Lower lobe of right lung (tissue), 2 donors: ENCODE measurements around the gene GRB10. TPM values are rescaled to one million over a fixed set of nuclear protein-coding genes. Genes with fewer than 3 reads are reported as not detected.

Experiments used
- ATAC-seq, 2 donors: fragments of 200-7000 bp; cut with Tn5 transposase; one replicate each; pipeline ENCODE4 v1.9.1; 2020 to 2022; ENCODE audit warnings: mild to moderate bottlenecking in 2 of 2, moderate library complexity in 2 of 2
- DNase-seq: peaks from one replicate; pipeline ENCODE4 v3.0.0-alpha.2; 2020
- H3K27ac ChIP-seq: fragments of 200-600 bp; one replicate; pipeline ENCODE4 v1.8.0; 2022
- H3K27me3 ChIP-seq: fragments of 200-600 bp; one replicate; pipeline ENCODE4 v1.8.0; 2022; ENCODE audit warnings: low read depth
- H3K36me3 ChIP-seq: fragments of 200-600 bp; one replicate; pipeline ENCODE4 v1.8.0; 2022; ENCODE audit warnings: mild to moderate bottlenecking
- H3K4me1 ChIP-seq: fragments of 200-600 bp; one replicate; pipeline ENCODE4 v1.8.0; 2022
- H3K4me3 ChIP-seq: fragments of 200-600 bp; one replicate; pipeline ENCODE4 v1.8.0; 2022; ENCODE audit warnings: mild to moderate bottlenecking
- H3K9me3 ChIP-seq: fragments of 200-600 bp; one replicate; pipeline ENCODE4 v1.8.0; 2022
- CTCF ChIP-seq: fragments of 200-600 bp; IDR thresholded peaks from one replicate; pipeline ENCODE4 v1.8.0; 2022; ENCODE audit warnings: antibody characterized with exemption, mild to moderate bottlenecking
- intact Hi-C: fragments of 100-400 bp; cut with DNase I; formaldehyde crosslinking; loops from one replicate; pipeline ENCODE4 v1.11.0; 2022
- total RNA-seq: library from RNA; stranded (reverse); fragmentation: NEBNext Ultra II Directional; extraction: Animal tissue kit (Norgen Biotek cat#: 25700); gene quantifications from one replicate; pipeline ENCODE4 v1.2.1, GENCODE V29; 2021
- donor health status: DM: no; HTN: yes; CAD: no; lungs with severe emphysema.

The GRB10 gene
- total RNA-seq, 1 donor from 2014 or later, result 36.5 TPM

GRCh38 chr7:50652400-50653125, 130.1 kb downstream of the GRB10 start:
- Histone ChIP-seq H3K9me3 (no peaks in the 10 kb centered on the region), H3K4me3 (no peak overlapping the region), H3K36me3 (no peaks in the 10 kb centered on the region), H3K27me3 (no peaks in the 10 kb centered on the region), H3K4me1 (peaks cover 44% of the 10 kb centered on the region), H3K27ac (peak overlapping the region; percentile 77)
- intact Hi-C loops, result no loop called here
- no peak for DNase-seq
- no peak for ATAC-seq
- no peak for TF ChIP-seq CTCF

GRCh38 chr7:50651271-50651989, 131.3 kb downstream of the GRB10 start:
- no peaks in the 10 kb centered on the region for H3K9me3 ChIP-seq
- H3K4me1 ChIP-seq, result peaks cover 36% of the 10 kb centered on the region
- TF ChIP-seq CTCF, result no peak
- H3K27me3 ChIP-seq, result no peaks in the 10 kb centered on the region
- DNase-seq (no peak), ATAC-seq (no peak)
- no peaks in the 10 kb centered on the region for H3K36me3 ChIP-seq
- no peak overlapping the region for H3K27ac ChIP-seq
- H3K4me3 ChIP-seq, result no peak overlapping the region
- intact Hi-C loops, result no loop called here

GRCh38 chr7:50650057-50650664, 132.5 kb downstream of the GRB10 start:
- H3K27ac ChIP-seq, result no peak overlapping the region
- H3K4me1 ChIP-seq, result peaks cover 26% of the 10 kb centered on the region
- TF ChIP-seq CTCF, result no peak
- H3K27me3 ChIP-seq, result no peaks in the 10 kb centered on the region
- DNase-seq, result no peak
- ATAC-seq, result no peak
- intact Hi-C loops, result no loop called here
- H3K36me3 ChIP-seq, result no peaks in the 10 kb centered on the region
- no peak overlapping the region for H3K4me3 ChIP-seq
- H3K9me3 ChIP-seq, result no peaks in the 10 kb centered on the region

DNA sequence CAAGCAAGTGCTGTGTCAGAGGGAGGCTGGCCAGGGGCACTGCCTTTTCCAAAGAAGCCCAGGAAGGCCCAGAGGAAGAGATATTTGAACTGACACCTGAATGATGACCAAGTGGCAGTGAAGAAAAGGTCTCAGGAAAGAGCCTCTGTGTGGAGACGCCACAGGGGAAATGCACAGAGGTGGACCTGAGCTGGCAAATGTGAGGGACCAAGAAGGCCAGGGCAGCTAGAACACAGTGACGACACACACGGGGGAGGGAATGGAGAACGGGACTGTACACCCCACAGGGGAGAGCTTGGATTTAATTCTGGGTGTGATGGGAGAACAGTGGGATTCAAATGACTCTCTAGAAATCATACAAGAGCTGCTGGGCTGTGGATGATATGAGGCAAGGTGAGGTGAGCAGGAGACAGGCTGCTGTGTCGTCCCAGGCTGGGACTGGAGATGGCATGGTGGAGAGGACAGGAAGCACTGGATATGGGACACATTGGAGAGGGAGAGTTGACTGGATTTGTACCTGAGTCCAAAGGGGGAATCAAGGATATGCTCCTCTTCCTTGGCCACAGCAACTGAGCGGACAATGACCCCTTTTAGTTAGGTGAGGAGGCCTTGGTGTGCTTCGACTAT, 133.3 kb downstream of the GRB10 start:
- H3K27me3 ChIP-seq, result no peaks in the 10 kb centered on the region
- no peak for DNase-seq
- ATAC-seq, result no peak
- no peaks in the 10 kb centered on the region for H3K36me3 ChIP-seq
- no peak overlapping the region for H3K4me3 ChIP-seq
- intact Hi-C loops, result no loop called here
- no peak for TF ChIP-seq CTCF
- no peak overlapping the region for H3K27ac ChIP-seq
- peaks cover 19% of the 10 kb centered on the region for H3K4me1 ChIP-seq
- no peaks in the 10 kb centered on the region for H3K9me3 ChIP-seq

DNA sequence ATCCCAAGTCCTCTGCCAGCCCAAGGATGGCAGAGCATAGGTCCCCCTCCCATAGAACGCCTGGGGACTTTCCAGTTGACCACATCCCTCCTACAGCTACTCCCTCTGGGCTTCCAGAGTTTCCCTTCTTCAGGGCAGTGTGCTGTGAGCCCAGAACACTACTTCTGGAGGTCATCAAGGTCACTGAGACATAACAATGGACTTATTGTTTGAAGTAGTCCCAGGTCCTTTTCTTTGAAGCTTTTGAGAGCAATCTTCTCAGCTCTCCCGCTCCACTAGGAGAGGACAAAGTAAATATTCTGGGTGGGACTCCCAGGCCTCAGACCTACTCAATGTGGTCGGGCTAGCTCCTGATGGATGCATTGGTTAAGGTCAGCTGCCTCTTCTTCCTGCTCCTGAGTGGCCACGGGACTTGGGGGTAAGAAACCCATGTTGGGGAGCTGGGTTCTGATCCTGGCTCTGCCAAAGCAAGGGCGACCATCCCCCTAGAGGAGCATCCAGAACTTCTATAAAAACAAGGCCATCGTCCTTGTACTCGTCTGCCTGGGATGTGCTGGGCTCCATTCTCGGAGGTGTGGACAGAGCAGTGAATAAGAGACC, 134.0 kb downstream of the GRB10 start:
- Histone ChIP-seq H3K36me3 (no peaks in the 10 kb centered on the region), H3K4me3 (no peak overlapping the region), H3K27ac (no peak overlapping the region), H3K9me3 (no peaks in the 10 kb centered on the region), H3K27me3 (no peaks in the 10 kb centered on the region), H3K4me1 (peaks cover 12% of the 10 kb centered on the region)
- DNase-seq (no peak), ATAC-seq (no peak)
- intact Hi-C loops, result no loop called here
- no peak for TF ChIP-seq CTCF
